ENCODE results near the gene SPATA31C2.

The SPATA31C2 gene

GRCh38 chr9:88110026-88110425, 28.2 kb downstream of the SPATA31C2 start:
- Histone ChIP-seq H2AFZ (ENCODE audit: low read depth, low read length, severe bottlenecking) (no peak overlapping the region), H4K20me1 (ENCODE audit: low read depth, low read length) (no peaks in the 10 kb centered on the region), H3K4me2 (ENCODE audit: low read depth, low read length, poor library complexity, severe bottlenecking) (no peak overlapping the region), H3K9me2 (replicated peaks; ENCODE audit: insufficient read depth, low read length) (no peaks in the 10 kb centered on the region), H3K27ac (ENCODE audit: low read depth, low read length) (no peak overlapping the region), H3K36me3 (ENCODE audit: low read length) (no peaks in the 10 kb centered on the region), H3K9me3 (ENCODE audit: insufficient read depth, low read length) (no peaks in the 10 kb centered on the region), H3K27me3 (ENCODE audit: low read length) (no peaks in the 10 kb centered on the region), H3K79me2 (ENCODE audit: insufficient read depth, low read length) (no peaks in the 10 kb centered on the region), H3K4me3 (ENCODE audit: insufficient read depth, low read length, poor library complexity, severe bottlenecking) (no peak overlapping the region), H3F3A (ENCODE audit: insufficient read depth) (no peaks in the 10 kb centered on the region), H3K9ac (ENCODE audit: low read length) (no peak overlapping the region)
- no peak for TF ChIP-seq EZH2phosphoT487 (conservative IDR thresholded peaks at IDR 0.05; ENCODE audit: low read length)
- no peak for TF ChIP-seq CTCF (IDR thresholded peaks at IDR 0.05; ENCODE audit: insufficient read depth, low read length, poor library complexity, severe bottlenecking)

- Histone ChIP-seq H3K27me3 (ENCODE audit: low read length) (no peaks in the 10 kb centered on the region), H3K36me3 (ENCODE audit: low read length) (no peaks in the 10 kb centered on the region), H3K9ac (ENCODE audit: low read length) (no peak overlapping the region), H3F3A (ENCODE audit: insufficient read depth) (no peaks in the 10 kb centered on the region), H3K4me3 (ENCODE audit: insufficient read depth, low read length, poor library complexity, severe bottlenecking) (no peak overlapping the region), H3K4me2 (ENCODE audit: low read depth, low read length, poor library complexity, severe bottlenecking) (no peak overlapping the region), H3K27ac (ENCODE audit: low read depth, low read length) (no peak overlapping the region), H3K9me3 (ENCODE audit: insufficient read depth, low read length) (no peaks in the 10 kb centered on the region), H4K20me1 (ENCODE audit: low read depth, low read length) (no peaks in the 10 kb centered on the region), H2AFZ (ENCODE audit: low read depth, low read length, severe bottlenecking) (no peak overlapping the region), H3K79me2 (ENCODE audit: insufficient read depth, low read length) (no peaks in the 10 kb centered on the region), H3K9me2 (replicated peaks; ENCODE audit: insufficient read depth, low read length) (no peaks in the 10 kb centered on the region)
- TF ChIP-seq EZH2phosphoT487 (conservative IDR thresholded peaks at IDR 0.05; ENCODE audit: low read length), result no peak
- no peak for TF ChIP-seq CTCF (IDR thresholded peaks at IDR 0.05; ENCODE audit: insufficient read depth, low read length, poor library complexity, severe bottlenecking)
These were observed 29.5 kb downstream of the SPATA31C2 start for GRCh38 chr9:88108779-88109178.

- H3K4me2 ChIP-seq (ENCODE audit: low read depth, low read length, poor library complexity, severe bottlenecking), result no peak overlapping the region
- no peaks in the 10 kb centered on the region for H3F3A ChIP-seq (ENCODE audit: insufficient read depth)
- no peak for TF ChIP-seq EZH2phosphoT487 (conservative IDR thresholded peaks at IDR 0.05; ENCODE audit: low read length)
- TF ChIP-seq CTCF (IDR thresholded peaks at IDR 0.05; ENCODE audit: insufficient read depth, low read length, poor library complexity, severe bottlenecking), result no peak
- H3K9me3 ChIP-seq (ENCODE audit: insufficient read depth, low read length), result no peaks in the 10 kb centered on the region
- no peaks in the 10 kb centered on the region for H3K79me2 ChIP-seq (ENCODE audit: insufficient read depth, low read length)
- H4K20me1 ChIP-seq (ENCODE audit: low read depth, low read length), result no peaks in the 10 kb centered on the region
- no peak overlapping the region for H2AFZ ChIP-seq (ENCODE audit: low read depth, low read length, severe bottlenecking)
- no peaks in the 10 kb centered on the region for H3K27me3 ChIP-seq (ENCODE audit: low read length)
- no peaks in the 10 kb centered on the region for H3K9me2 ChIP-seq (replicated peaks; ENCODE audit: insufficient read depth, low read length)
- H3K4me3 ChIP-seq (ENCODE audit: insufficient read depth, low read length, poor library complexity, severe bottlenecking), result no peak overlapping the region
- H3K27ac ChIP-seq (ENCODE audit: low read depth, low read length), result no peak overlapping the region
- no peaks in the 10 kb centered on the region for H3K36me3 ChIP-seq (ENCODE audit: low read length)
- no peak overlapping the region for H3K9ac ChIP-seq (ENCODE audit: low read length)
These were observed 31.8 kb downstream of the SPATA31C2 start for GRCh38 chr9:88106492-88106891.

Data from SU-DHL-6 (cell line).